ENCODE measurements around the gene OR4F15. TPM values are rescaled to one million over a fixed set of nuclear protein-coding genes. Genes with fewer than 3 reads are reported as not detected.

The OR4F15 gene
- total and polyA plus RNA-seq, 2 of the 8 experiments (the other 6 are each of a cell fraction or from before 2014, with no cell fraction given) = not detected

DNA sequence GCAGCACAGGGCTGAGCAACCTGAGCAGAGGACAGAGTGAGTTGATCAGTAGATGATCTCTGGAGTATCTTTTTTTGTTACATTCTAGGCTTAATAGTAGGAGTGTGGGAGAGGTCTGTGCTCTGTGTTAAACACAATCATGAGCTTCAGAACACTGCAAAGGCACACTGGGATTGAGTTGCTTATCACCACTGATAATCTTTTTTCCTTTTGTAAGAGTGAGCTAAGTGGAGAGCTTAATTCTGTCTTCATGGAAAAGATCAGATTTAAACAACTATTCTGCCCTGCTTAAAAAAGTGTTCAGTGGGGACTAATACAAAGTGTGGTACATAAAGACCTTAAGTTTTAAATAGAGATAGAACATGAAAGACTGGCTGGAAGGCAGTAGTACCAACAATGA lies 7.6 kb upstream of the OR4F15 start:
- Histone ChIP-seq H3K79me2 (ENCODE audit: control insufficient read depth in 1 of 2, insufficient read depth in 2 of 2, low read length in 2 of 2) (no peaks in the 10 kb centered on the region), H2AK5ac (ENCODE audit: low read depth, low read length) (no peak overlapping the region), H3K4me2 (ENCODE audit: insufficient read depth in 1 of 2, low read depth in 2 of 2, low read length in 2 of 2) (no peak overlapping the region), H3K36me3 (ENCODE audit: control insufficient read depth in 2 of 4, insufficient read depth in 4 of 4, low read length in 3 of 4) (no peaks in the 10 kb centered on the region), H4K8ac (ENCODE audit: extremely low read depth, insufficient read depth, low read length) (no peak overlapping the region), H3K18ac (ENCODE audit: extremely low read depth, low read length) (no peak overlapping the region), H3K9ac (replicated peaks in 1 of 4; ENCODE audit: extremely low read depth in 1 of 4, low read depth in 3 of 4, low read length in 3 of 4) (no peak overlapping the region), H3K79me1 (ENCODE audit: low read depth, low read length) (no peaks in the 10 kb centered on the region), H3K4me3 (ENCODE audit: extremely low read depth in 1 of 4, insufficient read depth in 2 of 4, low read depth in 3 of 4, low read length in 4 of 4) (no peak overlapping the region), H3K23me2 (ENCODE audit: low read depth, low read length) (peaks cover 2% of the 10 kb centered on the region; the same call in 1 of the 2 replicates), H2BK20ac (ENCODE audit: low read length) (no peak overlapping the region), H2AFZ (ENCODE audit: low read length) (no peak overlapping the region), H3K14ac (ENCODE audit: insufficient read length) (no peak overlapping the region), H3K56ac (replicated peaks; ENCODE audit: insufficient read length, low read depth, low read length) (no peak overlapping the region), H3K9me3 (ENCODE audit: insufficient read depth in 2 of 2, low read depth in 1 of 2, low read length in 1 of 2) (peaks cover 13 to 27% of the 10 kb centered on the region in 2 experiments), H3K27ac (ENCODE audit: low read depth, low read length) (no peak overlapping the region), H3K4me1 (replicated peaks in 1 of 4; ENCODE audit: control insufficient read depth in 3 of 4, insufficient read depth in 4 of 4, low read length in 3 of 4) (no peaks in the 10 kb centered on the region), H3K27me3 (replicated peaks in 1 of 4; ENCODE audit: control insufficient read depth in 3 of 4, extremely low read depth in 1 of 4, insufficient read depth in 3 of 4, low read length in 3 of 4) (no peaks in the 10 kb centered on the region), H3K4ac (replicated peaks; ENCODE audit: insufficient read length, low read depth, low read length) (no peak overlapping the region), H4K91ac (replicated peaks; ENCODE audit: insufficient read length, low read length) (no peak overlapping the region), H2BK120ac (replicated peaks; ENCODE audit: low read depth, low read length) (no peak overlapping the region), H2BK12ac (ENCODE audit: low read depth, low read length) (no peak overlapping the region), H2BK15ac (ENCODE audit: low read length) (no peak overlapping the region), H4K5ac (ENCODE audit: insufficient read length, low read depth, low read length) (no peak overlapping the region), H4K20me1 (replicated peaks in 1 of 2; ENCODE audit: control insufficient read depth in 1 of 2, insufficient read depth in 2 of 2, low read length in 2 of 2) (no peaks in the 10 kb centered on the region), H2BK5ac (ENCODE audit: low read depth, low read length) (no peak overlapping the region), H3K23ac (ENCODE audit: insufficient read length) (no peak overlapping the region)
- ChIA-PET CTCF (ENCODE audit: partially characterized antibody) (interaction anchor here (0.5 to 1.7 kb wide), 2 partner anchors 10 to 471 kb away, joined by 3 read pairs; no protein-coding TSS in a partner anchor), POLR2A (ENCODE audit: partially characterized antibody) (no interaction called here)
- DNase-seq (ENCODE audit: low read depth in 1 of 2, low spot score in 2 of 2) = no peak
- no peak for FAIRE-seq
- TF ChIP-seq, protein P1, sequence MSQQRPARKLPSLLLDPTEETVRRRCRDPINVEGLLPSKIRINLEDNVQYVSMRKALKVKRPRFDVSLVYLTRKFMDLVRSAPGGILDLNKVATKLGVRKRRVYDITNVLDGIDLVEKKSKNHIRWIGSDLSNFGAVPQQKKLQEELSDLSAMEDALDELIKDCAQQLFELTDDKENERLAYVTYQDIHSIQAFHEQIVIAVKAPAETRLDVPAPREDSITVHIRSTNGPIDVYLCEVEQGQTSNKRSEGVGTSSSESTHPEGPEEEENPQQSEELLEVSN (IDR thresholded peaks at IDR 0.05) = no peak
